ENCODE measurements around the gene F12. TPM values are rescaled to one million over a fixed set of nuclear protein-coding genes. Genes with fewer than 3 reads are reported as not detected.

Gene F12
- total RNA-seq (2021) = 10.0 to 12.8 TPM (median 12.1 TPM) in 3 replicates
- Bru-seq, nascent RNA = percentile 28 among the genes with signal in this experiment
- long read RNA-seq, experiment 1, transcript F12-205 (4 exons, 1,573 nt) = major isoform, 6 of 26 reads
- long read RNA-seq, experiment 1, partial matches to known transcripts = 12 of 26 reads
- long read RNA-seq, experiment 1, other reads (novel, unspliced or antisense) = 5 of 26 reads
- long read RNA-seq, experiment 2, partial matches to known transcripts = 6 of 17 reads
- long read RNA-seq, experiment 2, other reads (novel, unspliced or antisense) = 7 of 17 reads
- long read RNA-seq, experiment 3, partial matches to known transcripts = 0 of 4 reads
- long read RNA-seq, experiment 3, other reads (novel, unspliced or antisense) = 1 of 4 reads

- ATAC-seq = no peak
- Mint-ChIP-seq H3K4me1 (no peaks in the 10 kb centered on the region), H3K27me3 (ENCODE audit: low read depth) (peaks cover 88% of the 10 kb centered on the region), H3K27ac (no peak within 1 kb of the TSS), H3K9me3 (no peaks in the 10 kb centered on the region), H3K4me3 (no peak within 1 kb of the TSS), H3K36me3 (no peaks in the 10 kb centered on the region)
- POLR2A ChIA-PET = no interaction called here
- no peak for DNase-seq (ENCODE audit: low spot score)
- CTCF ChIA-PET = interaction anchor here (1.3 to 2.1 kb wide), 4 partner anchors 19 to 100 kb away, joined by 5 to 16 read pairs (median 8); no protein-coding TSS in a partner anchor
- TF ChIP-seq ZNF416 (CRISPR knock-in tag; IDR thresholded peaks at IDR 0.05) (no peak), ATF6 (CRISPR knock-in tag; IDR thresholded peaks at IDR 0.05) (no peak)
Observed at GRCh38 chr5:177409043-177409801, at the start of gene F12. F12 (minus strand) TSS chr5:177409564; CDS start chr5:177409527, 37 bp downstream.

DNA sequence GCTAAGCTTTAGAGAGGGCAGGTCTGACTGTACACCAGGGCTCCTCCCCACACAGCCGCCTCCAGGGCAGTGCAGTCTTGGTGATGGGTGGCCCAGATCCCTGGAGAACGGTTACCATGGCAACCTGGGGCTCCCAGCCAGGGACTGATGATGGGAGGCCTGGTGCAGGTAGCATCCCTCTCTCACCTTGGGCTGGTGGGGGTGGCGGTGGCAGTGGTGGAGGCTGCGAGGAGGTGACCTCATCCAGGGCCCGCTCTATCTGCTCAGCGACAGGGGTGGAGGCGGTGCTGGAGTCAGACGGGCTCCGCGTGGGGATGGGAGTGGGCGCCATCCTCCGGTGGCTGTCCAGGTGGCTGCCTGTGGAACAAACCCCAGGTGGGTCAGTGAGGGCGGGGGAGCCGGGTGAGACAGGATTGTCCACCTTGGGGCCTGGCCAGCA, 49.6 kb upstream of the F12 start:
- POLR2A ChIA-PET = interaction anchor here (1.8 kb wide), 1 partner anchor 13 kb away, joined by 9 read pairs; no protein-coding TSS in a partner anchor
- Mint-ChIP-seq H3K27me3 (ENCODE audit: low read depth) (no peaks in the 10 kb centered on the region), H3K9me3 (no peaks in the 10 kb centered on the region), H3K36me3 (peaks cover 39% of the 10 kb centered on the region), H3K4me1 (peaks cover 13% of the 10 kb centered on the region), H3K4me3 (no peak overlapping the region), H3K27ac (no peak overlapping the region)
- TF ChIP-seq SMAD3 (CRISPR knock-in tag; IDR thresholded peaks at IDR 0.05; ENCODE audit: borderline replicate concordance) (no peak), ELF4 (CRISPR knock-in tag; IDR thresholded peaks at IDR 0.05; ENCODE audit: low read depth) (no peak), CREM (CRISPR knock-in tag; IDR thresholded peaks at IDR 0.05) (no peak), ZBTB21 (CRISPR knock-in tag; IDR thresholded peaks at IDR 0.05; ENCODE audit: borderline replicate concordance) (no peak), MLX (CRISPR knock-in tag; IDR thresholded peaks at IDR 0.05) (no peak), SP1 (CRISPR knock-in tag; conservative IDR thresholded peaks at IDR 0.05) (no peak), OVOL2 (CRISPR knock-in tag; IDR thresholded peaks at IDR 0.05; ENCODE audit: borderline replicate concordance) (no peak), FOXP1 (CRISPR knock-in tag; IDR thresholded peaks at IDR 0.05; ENCODE audit: borderline replicate concordance) (no peak), GTF2I (CRISPR knock-in tag; conservative IDR thresholded peaks at IDR 0.05) (no peak), FOXK1 (CRISPR knock-in tag; IDR thresholded peaks at IDR 0.05) (no peak), ZNF671 (CRISPR knock-in tag; IDR thresholded peaks at IDR 0.05) (no peak), ZNF281 (CRISPR knock-in tag; IDR thresholded peaks at IDR 0.05) (no peak), ZSCAN18 (CRISPR knock-in tag; IDR thresholded peaks at IDR 0.05) (no peak), JUN (CRISPR knock-in tag; IDR thresholded peaks at IDR 0.05) (no peak)
- TF ChIP-seq, protein P1, sequence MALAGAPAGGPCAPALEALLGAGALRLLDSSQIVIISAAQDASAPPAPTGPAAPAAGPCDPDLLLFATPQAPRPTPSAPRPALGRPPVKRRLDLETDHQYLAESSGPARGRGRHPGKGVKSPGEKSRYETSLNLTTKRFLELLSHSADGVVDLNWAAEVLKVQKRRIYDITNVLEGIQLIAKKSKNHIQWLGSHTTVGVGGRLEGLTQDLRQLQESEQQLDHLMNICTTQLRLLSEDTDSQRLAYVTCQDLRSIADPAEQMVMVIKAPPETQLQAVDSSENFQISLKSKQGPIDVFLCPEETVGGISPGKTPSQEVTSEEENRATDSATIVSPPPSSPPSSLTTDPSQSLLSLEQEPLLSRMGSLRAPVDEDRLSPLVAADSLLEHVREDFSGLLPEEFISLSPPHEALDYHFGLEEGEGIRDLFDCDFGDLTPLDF (CRISPR knock-in tag; IDR thresholded peaks at IDR 0.05) = no peak
- CTCF ChIA-PET = interaction anchor here (0.6 to 2.8 kb wide), 3 partner anchors 33 to 55 kb away, joined by 7 to 41 read pairs (median 33); partner anchors contain the start of gene GRK6
- ATAC-seq (no peak), DNase-seq (ENCODE audit: low spot score) (no peak)

Data from WTC11 (cell line).